H1 (cell line): ENCODE measurements around the gene SSBP3. TPM values are rescaled to one million over a fixed set of nuclear protein-coding genes. Genes with fewer than 3 reads are reported as not detected.

Experiments used
- BRCA1 ChIP-seq: IDR thresholded peaks from 2 replicates; pipeline ENCODE4 v1.6.1; 2012; ENCODE audit warnings: low read depth, low read length, improper control_type of control experiment
- CBX5 ChIP-seq: fragments of 300-800, 300-1000 bp; sonication (generic); IDR thresholded peaks from 2 replicates; pipeline ENCODE4 v1.7.1; 2016; ENCODE audit warnings: antibody characterized with exemption, low read length, low read depth
- CHD2 ChIP-seq: IDR thresholded peaks from 2 replicates; pipeline ENCODE4 v1.6.1; 2012; ENCODE audit warnings: low read length, improper control_type of control experiment
- CREB1 ChIP-seq: IDR thresholded peaks from 2 replicates; pipeline ENCODE4 v1.6.1; 2012; ENCODE audit warnings: inconsistent platforms
- CTBP2 ChIP-seq: IDR thresholded peaks from 2 replicates; pipeline ENCODE4 v1.7.0; 2011; ENCODE audit warnings: borderline replicate concordance, mild to moderate bottlenecking, moderate library complexity, mixed read lengths, low read length; ENCODE audit not compliant: insufficient read depth, insufficient read length
- EGR1 ChIP-seq: IDR thresholded peaks from 2 replicates; pipeline ENCODE4 v1.6.1; 2011; ENCODE audit warnings: low read depth, low read length, borderline replicate concordance
- EP300 ChIP-seq, 2 experiments: IDR thresholded peaks; 1 replicate in 1 of 2; 2 replicates in 1 of 2; pipeline ENCODE4 v1.6.1; 2011 to 2012; ENCODE audit warnings: low read depth in 2 of 2, low read length in 2 of 2, mild to moderate bottlenecking in 2 of 2, borderline replicate concordance in 1 of 2, inconsistent platforms in 1 of 2, moderate library complexity in 1 of 2
- FOSL1 ChIP-seq: IDR thresholded peaks from 2 replicates; pipeline ENCODE4 v1.6.1; 2011; ENCODE audit warnings: mild to moderate bottlenecking, low read depth, low read length, moderate library complexity; ENCODE audit not compliant: insufficient read depth
- HDAC2 ChIP-seq, 2 experiments: fragments of 300-600 bp in 1 of 2; sonication (generic) in 1 of 2; IDR thresholded peaks; 2 replicates each; pipeline ENCODE4 v1.6.1; 2011 to 2012; ENCODE audit warnings: low read depth in 2 of 2, low read length in 2 of 2, mild to moderate bottlenecking in 2 of 2, moderate library complexity in 2 of 2, borderline replicate concordance in 1 of 2, inconsistent platforms in 1 of 2
- HDAC6 ChIP-seq: IDR thresholded peaks from one replicate; pipeline ENCODE4 v1.7.1; 2012; ENCODE audit warnings: low read depth, mild to moderate bottlenecking, inconsistent platforms, low read length, moderate library complexity
- JUND ChIP-seq: IDR thresholded peaks from 2 replicates; pipeline ENCODE4 v1.6.1; 2011; ENCODE audit warnings: mild to moderate bottlenecking, improper control_type of control experiment, low read length
- KDM4A ChIP-seq: IDR thresholded peaks from one replicate; pipeline ENCODE4 v1.7.1; 2012; ENCODE audit warnings: low read depth, mild to moderate bottlenecking, moderate library complexity, low read length, inconsistent platforms; ENCODE audit not compliant: severe bottlenecking
- KDM5A ChIP-seq: fragments of 200-600 bp; IDR thresholded peaks from 2 replicates; pipeline ENCODE4 v1.7.1; 2012; ENCODE audit warnings: mild to moderate bottlenecking, low read length, inconsistent platforms, mixed read lengths
- PHF8 ChIP-seq: fragments of 200-600 bp; sonication (generic); conservative IDR thresholded peaks from 2 replicates; pipeline ENCODE4 v1.7.1; 2012; ENCODE audit warnings: low read depth, mild to moderate bottlenecking, inconsistent platforms, low read length, moderate library complexity
- RNF2 ChIP-seq: fragments of 200-900, 300-1000 bp; sonication (generic); IDR thresholded peaks from 2 replicates; pipeline ENCODE4 v1.7.1; 2016; ENCODE audit warnings: borderline replicate concordance, low read depth, mild to moderate bottlenecking, antibody characterized with exemption, low read length; ENCODE audit not compliant: poor library complexity, severe bottlenecking; ENCODE audit errors: missing control alignments
- RXRA ChIP-seq: IDR thresholded peaks from 2 replicates; pipeline ENCODE4 v1.6.1; 2011; ENCODE audit warnings: low read depth, mild to moderate bottlenecking, low read length, moderate library complexity; ENCODE audit not compliant: insufficient read depth
- SAP30 ChIP-seq: fragments of 300-600 bp; sonication (generic); IDR thresholded peaks from 2 replicates; pipeline ENCODE4 v1.7.1; 2012; ENCODE audit warnings: low read length, moderate library complexity, mild to moderate bottlenecking, inconsistent platforms; ENCODE audit not compliant: insufficient read depth, insufficient replicate concordance
- SIN3A ChIP-seq, 2 experiments: IDR thresholded peaks in 1 of 2; conservative IDR thresholded peaks in 1 of 2; 2 replicates each; pipeline ENCODE4 v1.6.1; 2011 to 2012; ENCODE audit warnings: low read length in 2 of 2, improper control_type of control experiment in 1 of 2, low read depth in 1 of 2, mild to moderate bottlenecking in 1 of 2
- SIRT6 ChIP-seq: IDR thresholded peaks from one replicate; pipeline ENCODE4 v1.7.1; 2012; ENCODE audit warnings: low read length, inconsistent platforms
- SP1 ChIP-seq: IDR thresholded peaks from 2 replicates; pipeline ENCODE4 v1.6.1; 2011; ENCODE audit warnings: low read depth, low read length
- SRF ChIP-seq: IDR thresholded peaks from 2 replicates; pipeline ENCODE4 v1.6.1; 2011; ENCODE audit warnings: mild to moderate bottlenecking, low read depth, low read length, moderate library complexity
- SUZ12 ChIP-seq: fragments of 200-600 bp; sonication (generic); IDR thresholded peaks from 2 replicates; pipeline ENCODE4 v1.6.1; 2012; ENCODE audit warnings: mild to moderate bottlenecking, inconsistent platforms, low read length, moderate library complexity, mixed read lengths
- TCF12 ChIP-seq: IDR thresholded peaks from 2 replicates; pipeline ENCODE4 v1.6.1; 2011; ENCODE audit warnings: low read depth, mild to moderate bottlenecking, low read length
- YY1 ChIP-seq: IDR thresholded peaks from 2 replicates; pipeline ENCODE4 v1.6.1; 2011; ENCODE audit warnings: low read depth, mild to moderate bottlenecking, low read length
- polyA plus RNA-seq, 7 experiments: library from polyadenylated mRNA; depleted of rRNA in 3 of 7; stranded (reverse) in 5 of 7; unstranded in 2 of 7; fragments of >200 nt in 5 of 7; fragments of 200-250 nt in 2 of 7; gene quantifications; 1 replicate in 5 of 7; 2 replicates in 1 of 7; 4 replicates in 1 of 7; pipeline versions ENCODE4 v1.2.1 to v1.2.3, GENCODE V29; 2011 to 2013; ENCODE audit warnings: missing spikeins in 2 of 7, mixed read lengths in 2 of 7
- total RNA-seq: library from RNA; stranded (reverse); fragmentation: NEBNext Ultra II Directional; extraction: Animal tissue kit (Norgen Biotek cat#: 25700); gene quantifications from 2 replicates; pipeline ENCODE4 v1.2.1, GENCODE V29; 2021

SSBP3 gene
- total and polyA plus RNA-seq, 2 of the 8 experiments (the other 6 are each of a cell fraction or from before 2014, with no cell fraction given), result 99.7 to 133 TPM

DNA sequence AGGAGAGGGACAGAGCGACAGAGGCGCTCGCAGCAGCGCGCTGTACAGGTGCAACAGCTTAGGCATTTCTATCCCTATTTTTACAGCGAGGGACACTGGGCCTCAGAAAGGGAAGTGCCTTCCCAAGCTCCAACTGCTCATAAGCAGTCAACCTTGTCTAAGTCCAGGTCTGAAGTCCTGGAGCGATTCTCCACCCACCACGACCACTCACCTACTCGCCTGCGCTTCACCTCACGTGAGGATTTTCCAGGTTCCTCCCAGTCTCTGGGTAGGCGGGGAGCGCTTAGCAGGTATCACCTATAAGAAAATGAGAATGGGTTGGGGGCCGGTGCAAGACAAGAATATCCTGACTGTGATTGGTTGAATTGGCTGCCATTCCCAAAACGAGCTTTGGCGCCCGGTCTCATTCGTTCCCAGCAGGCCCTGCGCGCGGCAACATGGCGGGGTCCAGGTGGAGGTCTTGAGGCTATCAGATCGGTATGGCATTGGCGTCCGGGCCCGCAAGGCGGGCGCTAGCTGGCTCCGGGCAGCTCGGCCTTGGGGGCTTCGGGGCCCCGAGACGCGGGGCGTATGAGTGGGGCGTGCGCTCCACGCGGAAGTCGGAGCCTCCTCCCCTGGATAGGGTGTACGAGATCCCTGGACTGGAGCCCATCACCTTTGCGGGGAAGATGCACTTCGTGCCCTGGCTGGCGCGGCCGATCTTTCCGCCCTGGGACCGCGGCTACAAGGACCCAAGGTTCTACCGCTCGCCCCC, 206.3 kb downstream of the SSBP3 start, which contains the start of the genes CYB5RL and MRPL37 (continued):
- peak in 1 of 2 experiments; percentile 44; a peak in 1 of 4 replicates for TF ChIP-seq SIN3A (conservative IDR thresholded peaks at IDR 0.05 in 1 of 2, IDR thresholded peaks at IDR 0.05 in 1 of 2; ENCODE audit: low read depth in 1 of 2, low read length in 2 of 2)
- no peak for TF ChIP-seq CTBP2
- no peak for TF ChIP-seq RXRA
- TF ChIP-seq SAP30, result peak; percentile 58
- no peak for TF ChIP-seq SUZ12
- TF ChIP-seq SP1, result peak; percentile 97
- no peak for TF ChIP-seq EGR1
- TF ChIP-seq SRF, result no peak
- TF ChIP-seq BRCA1, result no peak
- peak; percentile 85 for TF ChIP-seq CHD2
- TF ChIP-seq EP300 (IDR thresholded peaks at IDR 0.05; ENCODE audit: borderline replicate concordance in 1 of 2, low read depth in 2 of 2, low read length in 2 of 2), result no peak
- TF ChIP-seq JUND, result no peak
- TF ChIP-seq FOSL1, result no peak
- TF ChIP-seq KDM5A, result peak; percentile 92
- TF ChIP-seq HDAC2 (IDR thresholded peaks at IDR 0.05; ENCODE audit: borderline replicate concordance in 1 of 2, low read depth in 2 of 2, low read length in 2 of 2), result no peak
- peak; percentile 40 for TF ChIP-seq KDM4A
- no peak for TF ChIP-seq CBX5
- no peak for TF ChIP-seq SIRT6
- TF ChIP-seq RNF2, result no peak
- TF ChIP-seq HDAC6, result no peak
- TF ChIP-seq PHF8, result peak; percentile 98
- peak; percentile 93 for TF ChIP-seq YY1
- peak; percentile 24; the same call in 1 of the 2 replicates for TF ChIP-seq CREB1
- TF ChIP-seq TCF12, result no peak
